Vagina (tissue), 2 donors: Measurements from ENCODE around the gene OR2A2. TPM values are rescaled to one million over a fixed set of nuclear protein-coding genes. Genes with fewer than 3 reads are reported as not detected.

Experiments used
- DNase-seq, 2 donors: peaks; one replicate each; pipeline ENCODE4 v3.0.0-alpha.2; 2017; ENCODE audit errors: extremely low spot score in 2 of 2
- H3K27ac ChIP-seq: fragments of 200-600 bp; sonication (generic); one replicate; pipeline ENCODE4 v1.5.1; 2019
- H3K27me3 ChIP-seq: fragments of 200-600 bp; sonication (generic); one replicate; pipeline ENCODE4 v1.5.1; 2019
- H3K36me3 ChIP-seq, 2 donors: fragments of 200-600 bp; sonication (generic); one replicate each; pipeline ENCODE4 v1.5.1; 2017 to 2019
- H3K4me1 ChIP-seq: fragments of 200-600 bp; sonication (generic); one replicate; pipeline ENCODE4 v1.5.1; 2019
- H3K4me3 ChIP-seq, 2 donors: fragments of 200-600 bp; sonication (generic); 1 replicate in 1 of 2; 2 replicates in 1 of 2; pipeline ENCODE4 v1.5.1; 2016 to 2019
- H3K9me3 ChIP-seq: fragments of 200-600 bp; sonication (generic); one replicate; pipeline ENCODE4 v1.5.1; 2019
- CTCF ChIP-seq, 3 experiments: fragments of 450-650 bp in 2 of 3; fragments of 200-600 bp in 1 of 3; sonication (generic) in 1 of 3; IDR thresholded peaks; one replicate each; pipeline ENCODE4 v1.5.1; 2017 to 2019; ENCODE audit warnings: antibody characterized with exemption in 3 of 3, mild to moderate bottlenecking in 2 of 3, moderate library complexity in 2 of 3
- POLR2A ChIP-seq, 2 donors: fragments of 450-650 bp; IDR thresholded peaks; one replicate each; pipeline ENCODE4 v1.6.1; 2017; ENCODE audit warnings: antibody characterized with exemption in 2 of 2, mild to moderate bottlenecking in 2 of 2, moderate library complexity in 2 of 2
- POLR2AphosphoS5 ChIP-seq, 2 donors: sonication (generic); formaldehyde crosslinking; IDR thresholded peaks; one replicate each; pipeline ENCODE4 v1.9.0; 2017; ENCODE audit warnings: antibody characterized with exemption in 2 of 2, mild to moderate bottlenecking in 2 of 2, low read depth in 1 of 2; ENCODE audit not compliant: insufficient read depth in 1 of 2
- intact Hi-C: fragments of 100-400 bp; cut with DNase I; formaldehyde crosslinking; loops from one replicate; pipeline ENCODE4 v1.15.1; 2023
- total RNA-seq: library from RNA; depleted of rRNA; stranded (reverse); fragments of >200 nt; gene quantifications from one replicate; pipeline ENCODE4 v1.2.3, GENCODE V29; 2016

Gene OR2A2
- total RNA-seq, 1 donor from 2014 or later, result not detected

GRCh38 chr7:144132262-144132661 is 22.9 kb downstream of the OR2A2 start:
- H3K9me3 ChIP-seq, result no peaks in the 10 kb centered on the region

GRCh38 chr7:144133307-144133706 is 23.9 kb downstream of the OR2A2 start:
- Histone ChIP-seq H3K9me3 (no peaks in the 10 kb centered on the region), H3K36me3 (no peaks in the 10 kb centered on the region), H3K4me3 (no peak overlapping the region), H3K4me1 (no peaks in the 10 kb centered on the region), H3K27ac (no peak overlapping the region), H3K27me3 (no peaks in the 10 kb centered on the region)
- intact Hi-C loops, result loop anchor here (10.0 kb wide), 1 partner anchor 639 kb away; no protein-coding TSS in a partner anchor
- TF ChIP-seq POLR2AphosphoS5 (IDR thresholded peaks at IDR 0.05; ENCODE audit: insufficient read depth in 1 of 2, low read depth in 1 of 2) (no peak), POLR2A (IDR thresholded peaks at IDR 0.05) (no peak), CTCF (IDR thresholded peaks at IDR 0.05) (no peak)
- no peak for DNase-seq

More at GRCh38 chr7:144132262-144132661, 22.9 kb downstream of the OR2A2 start:
- intact Hi-C loops, result loop anchor here (10.0 kb wide), 1 partner anchor 637 kb away; no protein-coding TSS in a partner anchor
- Histone ChIP-seq H3K36me3 (no peaks in the 10 kb centered on the region), H3K27ac (no peak overlapping the region), H3K4me1 (no peaks in the 10 kb centered on the region), H3K4me3 (no peak overlapping the region), H3K27me3 (no peaks in the 10 kb centered on the region)
- TF ChIP-seq CTCF (IDR thresholded peaks at IDR 0.05), result no peak
- DNase-seq, result no peak

- no peak overlapping the region for H3K4me3 ChIP-seq
- intact Hi-C loops, result loop anchor here (10.0 kb wide), 1 partner anchor 639 kb away; no protein-coding TSS in a partner anchor
- no peaks in the 10 kb centered on the region for H3K36me3 ChIP-seq
- H3K4me1 ChIP-seq, result no peaks in the 10 kb centered on the region
- no peak for DNase-seq
- no peaks in the 10 kb centered on the region for H3K9me3 ChIP-seq
- H3K27me3 ChIP-seq, result no peaks in the 10 kb centered on the region
- H3K27ac ChIP-seq, result no peak overlapping the region
- TF ChIP-seq CTCF (IDR thresholded peaks at IDR 0.05) (no peak), POLR2AphosphoS5 (IDR thresholded peaks at IDR 0.05; ENCODE audit: insufficient read depth in 1 of 2, low read depth in 1 of 2) (no peak), POLR2A (IDR thresholded peaks at IDR 0.05) (no peak)
These were observed 24.7 kb downstream of the OR2A2 start for GRCh38 chr7:144134116-144134515.

GRCh38 chr7:144137501-144137900 is 28.1 kb downstream of the OR2A2 start:
- Histone ChIP-seq H3K27ac (no peak overlapping the region), H3K4me3 (no peak overlapping the region), H3K4me1 (no peaks in the 10 kb centered on the region), H3K9me3 (no peaks in the 10 kb centered on the region), H3K27me3 (no peaks in the 10 kb centered on the region), H3K36me3 (no peaks in the 10 kb centered on the region)
- intact Hi-C loops, result loop anchor here (5.0 to 10.0 kb wide), 2 partner anchors 643 to 970 kb away; no protein-coding TSS in a partner anchor
- no peak for DNase-seq
- TF ChIP-seq POLR2AphosphoS5 (IDR thresholded peaks at IDR 0.05; ENCODE audit: insufficient read depth in 1 of 2, low read depth in 1 of 2) (no peak), CTCF (IDR thresholded peaks at IDR 0.05) (no peak), POLR2A (IDR thresholded peaks at IDR 0.05) (no peak)

GRCh38 chr7:144142187-144142586 is 32.8 kb downstream of the OR2A2 start:
- no peak for TF ChIP-seq POLR2AphosphoS5 (IDR thresholded peaks at IDR 0.05; ENCODE audit: insufficient read depth in 1 of 2, low read depth in 1 of 2)
- TF ChIP-seq POLR2A (IDR thresholded peaks at IDR 0.05), result no peak
- TF ChIP-seq CTCF (IDR thresholded peaks at IDR 0.05), result no peak
- no peak overlapping the region for H3K4me3 ChIP-seq
- no peak overlapping the region for H3K27ac ChIP-seq
- intact Hi-C loops, result no loop called here
- H3K36me3 ChIP-seq, result no peaks in the 10 kb centered on the region
- H3K27me3 ChIP-seq, result no peaks in the 10 kb centered on the region
- H3K4me1 ChIP-seq, result no peaks in the 10 kb centered on the region
- no peak for DNase-seq
- H3K9me3 ChIP-seq, result no peaks in the 10 kb centered on the region
